NCI-H69 (cell line): ENCODE data around the gene MZT1.
A peak's percentile ranks its signal among the peaks of the same experiment; 100 is the strongest.
"Not testable (repeated sequence)": the region's sequence is repeated elsewhere in the genome, so short reads cannot be mapped to it uniquely, and the experiment has no call there.

Experiments
- DNase-seq: peaks from one replicate; lab custom pipeline; 2025; lab: John Stamatoyannopoulos, UW

MZT1 gene

GRCh38 chr13:72727417-72728289 is at the start of gene MZT1, which contains the start of gene BORA:
MZT1 (minus strand) TSS chr13:72727629; CDS start chr13:72727602, 27 bp downstream.
BORA (plus strand) TSS chr13:72727923; CDS start chr13:72728941, 1,018 bp downstream.
- peak; percentile 96 for DNase-seq

- no peak for DNase-seq
Measured at GRCh38 chr13:72774019-72774418, 46.6 kb upstream of the MZT1 start.

GRCh38 chr13:72763411-72763810 is 36.0 kb upstream of the MZT1 start:
- DNase-seq: no peak

- no peak for DNase-seq
Measured at GRCh38 chr13:72760189-72760588, 32.8 kb upstream of the MZT1 start.

- DNase-seq: no peak
Measured at GRCh38 chr13:72757792-72758535, 30.5 kb upstream of the MZT1 start.

GRCh38 chr13:72754111-72754510 is 26.7 kb upstream of the MZT1 start:
- no peak for DNase-seq

- DNase-seq: no peak
Measured at GRCh38 chr13:72751220-72751619, 23.8 kb upstream of the MZT1 start.

- DNase-seq: no peak
Measured at GRCh38 chr13:72745260-72745659, 17.8 kb upstream of the MZT1 start.

- no peak for DNase-seq
Measured at GRCh38 chr13:72740015-72740414, 12.6 kb upstream of the MZT1 start.

- no peak for DNase-seq
Measured at GRCh38 chr13:72737033-72737432, 9.6 kb upstream of the MZT1 start.

GRCh38 chr13:72728290-72728605 is 819 bp upstream of the MZT1 start:
- no peak for DNase-seq

GRCh38 chr13:72726726-72727416 is 558 bp downstream of the MZT1 start:
- DNase-seq: peak; percentile 64

- not testable (repeated sequence) for DNase-seq
Measured at GRCh38 chr13:72726185-72726584, 1.2 kb downstream of the MZT1 start.

GRCh38 chr13:72716776-72717175 is 10.7 kb downstream of the MZT1 start:
- no peak for DNase-seq

- DNase-seq: no peak
Measured at GRCh38 chr13:72700509-72700908, 26.9 kb downstream of the MZT1 start.

GRCh38 chr13:72698164-72698563 is 29.3 kb downstream of the MZT1 start:
- DNase-seq: no peak

GRCh38 chr13:72696579-72696978 is 30.9 kb downstream of the MZT1 start:
- DNase-seq: peak; percentile 28

GRCh38 chr13:72694314-72694713 is 33.1 kb downstream of the MZT1 start:
- DNase-seq: no peak

- DNase-seq: no peak
Measured at GRCh38 chr13:72693832-72694231, 33.6 kb downstream of the MZT1 start.

- no peak for DNase-seq
Measured at GRCh38 chr13:72692884-72693514, 34.4 kb downstream of the MZT1 start.

- no peak for DNase-seq
Measured at GRCh38 chr13:72689181-72689696, 38.2 kb downstream of the MZT1 start.

GRCh38 chr13:72686766-72687165 is 40.7 kb downstream of the MZT1 start:
- no peak for DNase-seq
